IMR-90 (cell line): ENCODE results near the gene IRX3. TPM values are rescaled to one million over a fixed set of nuclear protein-coding genes. Genes with fewer than 3 reads are reported as not detected.

Experiments
- ATAC-seq: fragments of 200-7000 bp; cut with Tn5 transposase; 2 replicates; pipeline ENCODE4 v1.9.1; 2020; ENCODE audit warnings: low read depth, mild to moderate bottlenecking, moderate library complexity
- BruUV-seq: library from RNA; stranded (reverse); fragments of 400-500 nt; replicated peaks from 2 replicates; lab custom pipeline; 2021; lab: Mats Ljungman, UMichigan
- CTCF ChIA-PET: fragments of 300-600 bp; formaldehyde crosslinking; extraction: SDS; loops from one replicate; lab custom pipeline; 2021; ENCODE audit warnings: antibody characterized with exemption; lab: Yijun Ruan, JAX
- POLR2A ChIA-PET: fragments of 300-600 bp; sonication (Branson Sonifier 250); formaldehyde crosslinking; loops from one replicate; lab custom pipeline; 2022; ENCODE audit warnings: antibody characterized with exemption; ENCODE audit not compliant: unreplicated experiment; lab: Charles Lee
- DNase-seq: peaks from one replicate; pipeline ENCODE4 v3.0.0; 2013
- H2AFZ ChIP-seq: replicated peaks from 2 replicates; pipeline ENCODE3; 2013; ENCODE audit warnings: low read length, mild to moderate bottlenecking; ENCODE audit not compliant: poor library complexity
- H2AK5ac ChIP-seq: 2 replicates; pipeline ENCODE4 v1.6.1; 2013; ENCODE audit warnings: low read depth, low read length, inconsistent platforms
- H2AK9ac ChIP-seq: replicated peaks from 2 replicates; pipeline ENCODE3; 2013; ENCODE audit warnings: mild to moderate bottlenecking, low read depth, low read length, moderate library complexity; ENCODE audit not compliant: poor library complexity
- H2BK120ac ChIP-seq: 2 replicates; pipeline ENCODE4 v1.6.1; 2013; ENCODE audit warnings: low read depth, low read length, inconsistent platforms
- H2BK15ac ChIP-seq: 3 replicates; pipeline ENCODE4 v1.6.1; 2013; ENCODE audit warnings: low read depth, low read length, inconsistent platforms
- H2BK20ac ChIP-seq: 2 replicates; pipeline ENCODE4 v1.6.1; 2013; ENCODE audit warnings: low read depth, mild to moderate bottlenecking, inconsistent platforms, low read length, moderate library complexity
- H2BK5ac ChIP-seq: 2 replicates; pipeline ENCODE4 v1.6.1; 2013; ENCODE audit warnings: mild to moderate bottlenecking, low read depth, low read length, inconsistent platforms; ENCODE audit not compliant: poor library complexity, severe bottlenecking
- H3K14ac ChIP-seq: replicated peaks from 2 replicates; pipeline ENCODE4 v1.6.1; 2013; ENCODE audit warnings: low read depth, low read length, inconsistent platforms
- H3K18ac ChIP-seq: 2 replicates; pipeline ENCODE4 v1.6.1; 2013; ENCODE audit warnings: low read depth, low read length, control low read depth
- H3K23ac ChIP-seq: 2 replicates; pipeline ENCODE4 v1.6.1; 2013; ENCODE audit warnings: low read depth, low read length, inconsistent platforms
- H3K27ac ChIP-seq: 2 replicates; pipeline ENCODE4 v1.5.1; 2013; ENCODE audit warnings: mild to moderate bottlenecking, control low read depth, low read length; ENCODE audit not compliant: insufficient read depth
- H3K27me3 ChIP-seq: 2 replicates; pipeline ENCODE4 v1.6.1; 2013; ENCODE audit warnings: low read length; ENCODE audit not compliant: control insufficient read depth, insufficient read depth
- H3K36me3 ChIP-seq: 2 replicates; pipeline ENCODE4 v1.6.1; 2013; ENCODE audit warnings: low read length, mixed read lengths; ENCODE audit not compliant: control insufficient read depth, insufficient read depth
- H3K4ac ChIP-seq: 2 replicates; pipeline ENCODE4 v1.6.1; 2013; ENCODE audit warnings: low read depth, low read length, inconsistent platforms
- H3K4me1 ChIP-seq: 2 replicates; pipeline ENCODE4 v1.6.1; 2013; ENCODE audit warnings: low read length, mixed read lengths; ENCODE audit not compliant: control insufficient read depth, insufficient read depth
- H3K4me2 ChIP-seq: 2 replicates; pipeline ENCODE4 v1.6.1; 2013; ENCODE audit warnings: low read depth, mild to moderate bottlenecking, control low read depth, low read length, moderate library complexity
- H3K4me3 ChIP-seq: 2 replicates; pipeline ENCODE4 v1.5.1; 2013; ENCODE audit warnings: low read depth, mild to moderate bottlenecking, control low read depth, low read length, moderate library complexity; ENCODE audit not compliant: insufficient read depth
- H3K56ac ChIP-seq: 2 replicates; pipeline ENCODE4 v1.6.1; 2013; ENCODE audit warnings: low read length, inconsistent platforms; ENCODE audit not compliant: insufficient read depth; ENCODE audit errors: extremely low read depth
- H3K79me1 ChIP-seq, 2 experiments: 2 replicates each; pipeline ENCODE4 v1.6.1; 2013; ENCODE audit warnings: low read length in 2 of 2, inconsistent platforms in 1 of 2, low read depth in 1 of 2
- H3K9ac ChIP-seq: 2 replicates; pipeline ENCODE4 v1.6.1; 2013; ENCODE audit warnings: low read depth, low read length, control low read depth
- H3K9me1 ChIP-seq: 2 replicates; pipeline ENCODE4 v1.6.1; 2013; ENCODE audit warnings: low read length, inconsistent platforms; ENCODE audit not compliant: insufficient read depth
- H3K9me3 ChIP-seq: 2 replicates; pipeline ENCODE4 v1.6.1; 2013; ENCODE audit warnings: low read length; ENCODE audit not compliant: control insufficient read depth, insufficient read depth
- H4K20me1 ChIP-seq: 2 replicates; pipeline ENCODE4 v1.6.1; 2013; ENCODE audit warnings: low read length, inconsistent platforms; ENCODE audit not compliant: insufficient read depth
- H4K5ac ChIP-seq: 2 replicates; pipeline ENCODE4 v1.6.1; 2013; ENCODE audit warnings: mild to moderate bottlenecking, low read depth, low read length, control low read depth
- H4K8ac ChIP-seq, 2 experiments: 2 replicates each; pipeline ENCODE4 v1.6.1; 2013; ENCODE audit warnings: low read depth in 2 of 2, low read length in 2 of 2, control low read depth in 1 of 2, inconsistent platforms in 1 of 2
- H4K91ac ChIP-seq: 2 replicates; pipeline ENCODE4 v1.6.1; 2013; ENCODE audit warnings: low read depth, low read length, inconsistent platforms; ENCODE audit not compliant: insufficient read depth
- BHLHE40 ChIP-seq: fragments of 150-350 bp; IDR thresholded peaks from 2 replicates; pipeline ENCODE4 v1.6.1; 2016; ENCODE audit warnings: mild to moderate bottlenecking, low read depth, low read length
- CEBPB ChIP-seq: IDR thresholded peaks from 2 replicates; pipeline ENCODE4 v1.6.1; 2012; ENCODE audit warnings: low read depth, low read length, improper control_type of control experiment
- CHD1 ChIP-seq: IDR thresholded peaks from 2 replicates; pipeline ENCODE4 v1.6.1; 2012; ENCODE audit warnings: low read depth, low read length, improper control_type of control experiment
- FOS ChIP-seq: fragments of 150-350 bp; IDR thresholded peaks from 2 replicates; pipeline ENCODE4 v1.6.1; 2016; ENCODE audit warnings: low read depth, low read length
- MAFK ChIP-seq: IDR thresholded peaks from 2 replicates; pipeline ENCODE4 v1.6.1; 2012; ENCODE audit warnings: low read depth, low read length, improper control_type of control experiment
- MAZ ChIP-seq: IDR thresholded peaks from 2 replicates; pipeline ENCODE4 v1.6.1; 2012; ENCODE audit warnings: low read depth, mild to moderate bottlenecking, low read length, improper control_type of control experiment, moderate library complexity, borderline replicate concordance
- MXI1 ChIP-seq: IDR thresholded peaks from 2 replicates; pipeline ENCODE4 v1.6.1; 2012; ENCODE audit warnings: low read depth, mild to moderate bottlenecking, low read length, moderate library complexity, borderline replicate concordance
- NFE2L2 ChIP-seq: fragments of 150-350 bp; IDR thresholded peaks from 2 replicates; pipeline ENCODE4 v1.6.1; 2016; ENCODE audit warnings: low read depth, mild to moderate bottlenecking, low read length
- POLR2A ChIP-seq: IDR thresholded peaks from 2 replicates; pipeline ENCODE4 v1.6.1; 2012; ENCODE audit warnings: mild to moderate bottlenecking, low read depth, low read length
- RCOR1 ChIP-seq: IDR thresholded peaks from 2 replicates; pipeline ENCODE4 v1.6.1; 2012; ENCODE audit warnings: mild to moderate bottlenecking, low read length, improper control_type of control experiment; ENCODE audit not compliant: insufficient replicate concordance
- USF2 ChIP-seq: fragments of 150-350 bp; IDR thresholded peaks from 2 replicates; pipeline ENCODE4 v1.6.1; 2017; ENCODE audit warnings: mild to moderate bottlenecking, antibody characterized with exemption, low read length, low read depth
- WGBS, 2 experiments: methylation state at CpG; one replicate each; pipeline versions ENCODE4 v1.1.5 to v1.1.7; 2013; ENCODE audit warnings: missing lambda C conversion rate in 2 of 2; ENCODE audit not compliant: insufficient read length in 1 of 2; ENCODE audit errors: extremely low coverage in 2 of 2; 5-methylcytosine and 5-hydroxymethylcytosine counted together
- dilution Hi-C: fragments of 300-500 bp; cut with HindIII; formaldehyde crosslinking; loops from one replicate; pipeline ENCODE4 v1.14.3; 2018; ENCODE audit warnings: low sequenced_read_pairs; ENCODE audit not compliant: unreplicated experiment
- in situ Hi-C: fragments of 300-500 bp; cut with MboI; formaldehyde crosslinking; loops from 3 replicates; pipeline ENCODE4 v1.14.3; 2019; ENCODE audit warnings: low sequenced_read_pairs, inconsistent platforms, mixed read lengths
- intact Hi-C: fragments of 100-400 bp; cut with micrococcal nuclease; formaldehyde crosslinking; loops from 2 replicates; pipeline ENCODE4 v1.10.0; 2022
- polyA plus RNA-seq, 3 experiments: library from polyadenylated mRNA; depleted of rRNA; stranded (reverse); fragments of >200 nt; gene quantifications; 2 replicates each; pipeline ENCODE4 v1.2.3, GENCODE V29; 2012; ENCODE audit warnings: low replicate concordance in 1 of 3
- total RNA-seq: library from RNA; depleted of rRNA; stranded (reverse); fragments of >200 nt; gene quantifications from 2 replicates; pipeline ENCODE4 v1.2.3, GENCODE V29; 2012

The IRX3 gene
- total and polyA plus RNA-seq, 2 of the 4 experiments (the other 2 are of a cell fraction): not detected

GRCh38 chr16:54327609-54328008, 41.0 kb upstream of the IRX3 start:
- no peak overlapping the region for H2AK9ac ChIP-seq
- no peak overlapping the region for H4K8ac ChIP-seq
- dilution Hi-C loops (no loop called here), intact Hi-C loops (no loop called here), in situ Hi-C loops (no loop called here)
- H3K27me3 ChIP-seq: peaks cover 8% of the 10 kb centered on the region
- H2BK20ac ChIP-seq: no peak overlapping the region
- H3K18ac ChIP-seq: no peak overlapping the region
- H3K4me3 ChIP-seq: no peak overlapping the region
- H3K27ac ChIP-seq: no peak overlapping the region
- no peak for ATAC-seq
- H3K4ac ChIP-seq: no peak overlapping the region
- DNase-seq: no peak
- H4K91ac ChIP-seq: no peak overlapping the region
- ChIA-PET CTCF (no interaction called here), POLR2A (no interaction called here)
- no peak overlapping the region for H2BK120ac ChIP-seq
- TF ChIP-seq FOS (no peak), RCOR1 (no peak), CHD1 (no peak), NFE2L2 (no peak), BHLHE40 (no peak), MAFK (no peak), MAZ (no peak), CEBPB (no peak), USF2 (no peak), POLR2A (no peak), MXI1 (no peak)
- no peak overlapping the region for H2BK5ac ChIP-seq
- BruUV-seq: no TSS peak
- H2AFZ ChIP-seq: no peak overlapping the region
- H3K79me1 ChIP-seq: no peaks in the 10 kb centered on the region
- no peak overlapping the region for H3K4me2 ChIP-seq
- no peaks in the 10 kb centered on the region for H4K20me1 ChIP-seq
- no peaks in the 10 kb centered on the region for H3K36me3 ChIP-seq
- no peak overlapping the region for H3K14ac ChIP-seq
- no peak overlapping the region for H3K56ac ChIP-seq
- no CpG with 5 or more reads among the region's 5 CpGs for WGBS, 2 experiments
- H2AK5ac ChIP-seq: no peak overlapping the region
- H3K9ac ChIP-seq: no peak overlapping the region
- no peak overlapping the region for H4K5ac ChIP-seq
- H3K23ac ChIP-seq: no peak overlapping the region
- no peaks in the 10 kb centered on the region for H3K9me3 ChIP-seq
- no peak overlapping the region for H2BK15ac ChIP-seq
- no peaks in the 10 kb centered on the region for H3K4me1 ChIP-seq
- no peaks in the 10 kb centered on the region for H3K9me1 ChIP-seq
